T1000 (cell line): ENCODE measurements around the gene GABRB1.

Experiments
- DNase-seq: peaks from one replicate; lab custom pipeline; 2025; ENCODE audit warnings: mixed read lengths; lab: John Stamatoyannopoulos, UW

Gene GABRB1

DNA sequence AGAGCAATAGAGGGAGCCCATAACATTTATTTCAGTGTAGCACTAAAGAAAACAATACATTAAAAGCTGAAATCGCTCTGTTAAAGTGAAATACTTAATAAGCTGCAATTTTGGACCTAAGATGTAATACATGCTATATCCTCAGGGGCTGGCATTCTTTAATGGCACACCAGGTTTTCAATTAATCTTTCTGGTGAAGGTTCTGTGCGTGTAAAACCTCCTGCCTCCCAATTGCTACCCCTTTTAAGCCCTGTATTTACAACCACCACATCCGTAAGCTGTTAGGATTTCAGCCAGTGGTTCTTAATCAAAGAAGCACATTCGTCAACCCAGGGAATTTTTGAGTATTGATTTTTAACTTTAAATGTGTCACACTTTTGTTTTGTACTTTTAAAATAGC, 439.7 kb downstream of the GABRB1 start:
- DNase-seq = no peak

- no peak for DNase-seq
These were observed 440.2 kb downstream of the GABRB1 start for GRCh38 chr4:47471591-47471990.

DNA sequence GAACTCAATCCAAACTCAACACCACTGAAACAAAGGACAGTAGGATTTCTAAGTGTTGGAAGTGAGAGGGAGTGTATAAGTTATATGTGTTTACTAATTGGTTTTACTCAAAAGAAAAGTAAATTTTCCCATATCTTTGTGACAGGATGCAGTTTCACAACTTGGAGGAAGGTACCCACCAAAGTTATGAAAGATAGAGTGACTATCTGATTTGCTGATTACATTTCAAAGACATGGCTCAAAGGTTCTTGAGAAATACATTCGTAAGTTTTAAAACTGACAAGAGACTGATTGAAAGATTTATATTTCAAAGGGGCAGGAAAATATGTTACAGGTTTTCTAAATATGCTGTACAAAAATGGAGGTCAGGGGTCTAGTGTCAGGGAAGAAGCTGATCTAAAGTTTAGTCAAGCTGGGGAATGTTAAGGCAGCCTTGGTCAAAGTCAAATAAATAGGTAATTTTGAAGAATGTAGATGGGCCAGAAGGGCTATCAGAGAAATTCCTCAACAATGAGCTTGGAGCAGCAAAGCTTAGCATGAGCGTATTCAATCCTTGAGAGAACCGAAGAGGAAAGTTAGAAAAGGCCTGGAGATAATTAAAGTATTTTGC, 441.9 kb downstream of the GABRB1 start:
- no peak for DNase-seq

GRCh38 chr4:47474799-47475198, 443.4 kb downstream of the GABRB1 start:
- DNase-seq = no peak

GRCh38 chr4:47475411-47475810, 444.0 kb downstream of the GABRB1 start:
- no peak for DNase-seq
